ENCODE measurements around the gene MYO1D. TPM values are rescaled to one million over a fixed set of nuclear protein-coding genes. Genes with fewer than 3 reads are reported as not detected.
"Not testable (repeated sequence)": the region's sequence is repeated elsewhere in the genome, so short reads cannot be mapped to it uniquely, and the experiment has no call there.

MYO1D gene
- total RNA-seq, 1 experiment from 2014 or later, result 2.3 TPM

GRCh38 chr17:32672711-32673110 lies 204.2 kb downstream of the MYO1D start:
- Histone ChIP-seq H3K36me3 (no peaks in the 10 kb centered on the region), H3K4me3 (no peak overlapping the region), H3K27me3 (no peaks in the 10 kb centered on the region), H3K4me1 (no peaks in the 10 kb centered on the region; the same call in 1 of the 2 replicates), H3K27ac (no peak overlapping the region), H3K9me3 (replicated peaks) (no peaks in the 10 kb centered on the region)
- peak in 1 of 2 experiments; percentile 15 for DNase-seq

- H3K4me1 ChIP-seq, result no peaks in the 10 kb centered on the region; the same call in 1 of the 2 replicates
- H3K9me3 ChIP-seq (replicated peaks), result no peaks in the 10 kb centered on the region
- no peak for DNase-seq
- no peak overlapping the region for H3K4me3 ChIP-seq
- no peak overlapping the region for H3K27ac ChIP-seq
- H3K36me3 ChIP-seq, result no peaks in the 10 kb centered on the region
- no peaks in the 10 kb centered on the region for H3K27me3 ChIP-seq
Observed at GRCh38 chr17:32671896-32672295, 205.0 kb downstream of the MYO1D start.

- Histone ChIP-seq H3K4me3 (no peak overlapping the region), H3K36me3 (no peaks in the 10 kb centered on the region), H3K9me3 (replicated peaks) (no peaks in the 10 kb centered on the region), H3K27me3 (no peaks in the 10 kb centered on the region), H3K4me1 (no peaks in the 10 kb centered on the region), H3K27ac (no peak overlapping the region)
- no peak for DNase-seq
Observed at GRCh38 chr17:32664936-32665583, 211.9 kb downstream of the MYO1D start.

GRCh38 chr17:32660496-32660985 lies 216.4 kb downstream of the MYO1D start:
- DNase-seq, result no peak
- H3K4me3 ChIP-seq, result no peak overlapping the region
- no peak overlapping the region for H3K27ac ChIP-seq
- no peaks in the 10 kb centered on the region for H3K36me3 ChIP-seq
- H3K4me1 ChIP-seq, result peaks cover 10% of the 10 kb centered on the region
- no peaks in the 10 kb centered on the region for H3K9me3 ChIP-seq (replicated peaks)
- no peaks in the 10 kb centered on the region for H3K27me3 ChIP-seq

- Histone ChIP-seq H3K27ac (no peak overlapping the region), H3K9me3 (replicated peaks) (no peaks in the 10 kb centered on the region), H3K4me1 (peaks cover 10% of the 10 kb centered on the region), H3K27me3 (no peaks in the 10 kb centered on the region), H3K4me3 (no peak overlapping the region), H3K36me3 (no peaks in the 10 kb centered on the region)
- DNase-seq, result peak; percentile 49 to 80
Observed at GRCh38 chr17:32659419-32659842, 217.5 kb downstream of the MYO1D start.

- H3K4me1 ChIP-seq, result peaks cover 10% of the 10 kb centered on the region
- H3K27ac ChIP-seq, result no peak overlapping the region
- no peak for DNase-seq
- no peaks in the 10 kb centered on the region for H3K27me3 ChIP-seq
- H3K9me3 ChIP-seq (replicated peaks), result no peaks in the 10 kb centered on the region
- H3K4me3 ChIP-seq, result no peak overlapping the region
- no peaks in the 10 kb centered on the region for H3K36me3 ChIP-seq
Observed at GRCh38 chr17:32658470-32659418, 218.2 kb downstream of the MYO1D start.

- H3K27me3 ChIP-seq, result no peaks in the 10 kb centered on the region
Observed at GRCh38 chr17:32656886-32657285, 220.0 kb downstream of the MYO1D start.

GRCh38 chr17:32654324-32654723 lies 222.6 kb downstream of the MYO1D start:
- no peaks in the 10 kb centered on the region for H3K27me3 ChIP-seq
- no peak overlapping the region for H3K27ac ChIP-seq
- no peak overlapping the region for H3K4me3 ChIP-seq
- peaks cover 10% of the 10 kb centered on the region for H3K4me1 ChIP-seq
- H3K36me3 ChIP-seq, result no peaks in the 10 kb centered on the region
- DNase-seq, result no peak
- H3K9me3 ChIP-seq (replicated peaks), result no peaks in the 10 kb centered on the region

More at GRCh38 chr17:32656886-32657285, 220.0 kb downstream of the MYO1D start:
- Histone ChIP-seq H3K27ac (0 out of 2 replicates have a peak overlapping the region, but pooled peaks have one; percentile 13), H3K4me1 (peaks cover 10% of the 10 kb centered on the region), H3K4me3 (no peak overlapping the region), H3K36me3 (no peaks in the 10 kb centered on the region), H3K9me3 (replicated peaks) (no peaks in the 10 kb centered on the region)
- peak in 1 of 2 experiments; percentile 49 for DNase-seq

- no peaks in the 10 kb centered on the region for H3K9me3 ChIP-seq (replicated peaks)
- H3K27ac ChIP-seq, result no peak overlapping the region
- no peaks in the 10 kb centered on the region for H3K36me3 ChIP-seq
- no peaks in the 10 kb centered on the region for H3K27me3 ChIP-seq
- no peak overlapping the region for H3K4me3 ChIP-seq
- DNase-seq, result no peak
- H3K4me1 ChIP-seq, result no peaks in the 10 kb centered on the region
Observed at GRCh38 chr17:32651084-32651483, 225.8 kb downstream of the MYO1D start.

GRCh38 chr17:32648450-32648849 lies 228.5 kb downstream of the MYO1D start:
- Histone ChIP-seq H3K36me3 (no peaks in the 10 kb centered on the region), H3K27me3 (no peaks in the 10 kb centered on the region), H3K4me3 (no peak overlapping the region), H3K9me3 (replicated peaks) (no peaks in the 10 kb centered on the region), H3K27ac (no peak overlapping the region), H3K4me1 (no peaks in the 10 kb centered on the region)
- DNase-seq, result no peak

- Histone ChIP-seq H3K9me3 (replicated peaks) (no peaks in the 10 kb centered on the region), H3K27ac (no peak overlapping the region), H3K27me3 (no peaks in the 10 kb centered on the region), H3K4me3 (no peak overlapping the region), H3K4me1 (no peaks in the 10 kb centered on the region), H3K36me3 (no peaks in the 10 kb centered on the region)
- DNase-seq, result no peak
Observed at GRCh38 chr17:32646941-32647340, 230.0 kb downstream of the MYO1D start.

GRCh38 chr17:32641514-32641913 lies 235.4 kb downstream of the MYO1D start:
- not testable (repeated sequence) for H3K27ac ChIP-seq; DNase-seq; H3K36me3 ChIP-seq; H3K27me3 ChIP-seq; H3K4me1 ChIP-seq; H3K4me3 ChIP-seq; H3K9me3 ChIP-seq (replicated peaks)

- H3K4me1 ChIP-seq, result no peaks in the 10 kb centered on the region
- no peaks in the 10 kb centered on the region for H3K27me3 ChIP-seq
- no peak overlapping the region for H3K4me3 ChIP-seq
- no peaks in the 10 kb centered on the region for H3K36me3 ChIP-seq
- H3K27ac ChIP-seq, result no peak overlapping the region
- no peaks in the 10 kb centered on the region for H3K9me3 ChIP-seq (replicated peaks)
- no peak for DNase-seq
Observed at GRCh38 chr17:32636598-32637218, 240.2 kb downstream of the MYO1D start.

GRCh38 chr17:32634167-32634566 lies 242.8 kb downstream of the MYO1D start:
- Histone ChIP-seq H3K27me3 (no peaks in the 10 kb centered on the region), H3K27ac (no peak overlapping the region), H3K4me3 (no peak overlapping the region), H3K4me1 (no peaks in the 10 kb centered on the region), H3K36me3 (no peaks in the 10 kb centered on the region), H3K9me3 (replicated peaks) (no peaks in the 10 kb centered on the region)
- no peak for DNase-seq

Measured in SJCRH30 (cell line).